NCI-H748 (cell line): ENCODE data around the gene CLIC2.

Experiments used
- DNase-seq: peaks from one replicate; lab custom pipeline; 2025; ENCODE audit not compliant: unreplicated experiment; lab: John Stamatoyannopoulos, UW

The CLIC2 gene

DNA sequence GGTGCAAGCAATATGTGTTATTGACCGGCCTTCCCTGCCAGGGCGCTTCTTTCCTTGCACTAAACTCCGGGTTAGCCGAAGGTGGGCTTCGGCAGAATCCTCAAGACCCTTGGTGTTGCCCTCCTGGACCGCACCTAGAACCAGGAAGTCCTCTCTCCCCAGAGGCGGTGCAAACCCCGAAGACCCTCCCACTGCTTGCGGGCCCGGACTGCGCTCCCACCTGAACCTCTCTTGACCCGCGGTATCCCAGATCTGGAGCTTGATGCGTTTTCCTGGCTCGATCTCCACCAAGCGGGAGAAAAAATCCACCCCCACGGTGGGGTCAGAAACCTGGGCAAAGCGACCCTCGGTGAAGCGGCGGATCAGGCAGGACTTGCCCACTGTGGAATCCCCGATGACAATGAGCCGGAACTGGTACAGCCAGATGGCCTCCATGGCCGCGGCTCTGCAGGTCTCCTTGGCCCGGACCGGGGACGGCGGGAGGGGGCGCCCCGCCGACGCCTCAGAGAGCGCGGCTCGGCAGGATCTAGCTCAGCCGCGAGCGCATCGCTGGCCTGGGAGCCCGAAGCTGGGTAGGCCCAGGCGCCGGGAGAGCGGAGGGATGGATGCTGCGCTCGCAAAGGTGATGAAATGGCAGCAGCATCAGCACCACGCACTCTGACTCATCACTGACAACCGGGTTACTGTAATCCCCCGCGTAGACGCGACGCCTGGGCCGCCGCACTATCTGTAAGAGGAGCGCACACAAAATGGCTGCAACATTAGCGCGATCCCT, 70.4 kb downstream of the CLIC2 start, which contains the start of gene RAB39B:
Gene RAB39B (minus strand): TSS at position 638 of the 775 bp plus-strand sequence. CDS start 203 bp downstream, at position 435.
- DNase-seq: peak; percentile 89

DNA sequence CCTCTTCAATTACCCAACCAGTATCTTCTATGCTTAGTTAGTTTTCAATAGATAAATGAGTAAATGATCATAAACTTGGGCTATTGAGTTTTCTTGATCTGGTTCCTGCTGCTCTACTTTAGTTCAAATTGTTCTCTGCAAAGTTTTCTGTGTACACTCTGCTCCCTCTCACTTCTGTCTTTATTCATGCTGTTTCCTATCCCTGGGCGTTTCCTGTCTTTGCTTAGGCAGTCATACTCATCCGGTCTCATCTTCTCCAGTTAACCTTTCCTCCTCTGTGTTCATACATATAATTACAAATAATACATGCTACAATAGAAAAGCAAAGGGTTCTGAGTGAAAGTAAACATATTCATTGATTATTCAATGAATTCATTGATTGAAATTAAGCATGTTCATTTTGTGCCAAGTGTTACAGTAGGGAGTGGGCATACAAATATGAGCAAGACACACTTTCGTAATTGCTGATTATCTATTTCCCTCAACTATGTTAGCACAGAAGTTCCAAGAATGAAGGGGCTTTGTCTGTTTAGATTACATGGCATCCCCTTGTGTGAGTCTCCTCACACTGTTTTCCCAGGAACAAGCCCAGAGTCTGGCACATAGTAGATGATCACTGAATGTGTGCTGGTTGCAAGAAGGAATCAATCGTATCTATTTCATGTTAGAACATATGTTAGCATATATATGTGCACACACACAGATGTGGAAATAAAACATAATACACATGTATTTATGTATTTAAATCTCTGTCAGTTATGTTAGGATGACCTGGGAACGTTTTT, 71.3 kb downstream of the CLIC2 start:
- peak; percentile 38 for DNase-seq

DNA sequence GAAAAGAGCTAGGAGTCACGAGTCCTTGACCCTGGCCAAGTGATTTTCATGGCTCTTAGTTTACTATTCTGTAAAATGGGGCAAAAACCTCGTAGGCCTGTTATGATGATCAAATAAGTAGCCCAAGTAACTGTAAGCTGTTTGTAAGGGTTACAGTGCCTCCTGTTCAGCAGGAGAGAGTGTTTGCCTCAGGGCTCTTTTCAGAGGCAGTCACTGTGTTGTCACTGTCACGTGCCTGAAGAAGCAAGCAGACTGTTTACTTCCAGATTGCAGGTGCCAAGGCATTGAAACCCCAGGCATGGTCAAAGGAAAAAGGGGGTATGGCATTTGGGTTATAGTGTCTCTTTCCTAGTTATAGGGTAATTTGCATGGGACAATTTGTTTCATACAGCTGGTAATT, 74.7 kb downstream of the CLIC2 start:
- DNase-seq: no peak

DNA sequence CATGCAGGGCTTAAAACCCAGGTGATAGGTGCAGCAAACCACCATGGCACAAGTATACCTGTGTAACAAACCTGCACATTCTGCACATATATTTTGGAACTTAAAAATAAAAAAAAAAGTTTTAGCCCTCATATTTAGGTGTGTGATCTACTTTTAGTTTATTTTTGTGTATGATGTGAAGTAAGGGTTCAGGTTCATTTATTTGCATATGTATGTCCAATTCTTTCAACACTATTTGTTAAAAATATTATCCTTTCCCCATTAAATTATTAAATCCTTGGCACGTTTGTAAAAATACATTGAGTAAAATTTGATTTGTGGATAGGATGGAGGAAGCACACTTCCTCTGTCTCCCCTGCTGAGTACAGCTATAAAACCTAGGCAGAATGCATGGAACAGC, 83.0 kb downstream of the CLIC2 start:
- no peak for DNase-seq

DNA sequence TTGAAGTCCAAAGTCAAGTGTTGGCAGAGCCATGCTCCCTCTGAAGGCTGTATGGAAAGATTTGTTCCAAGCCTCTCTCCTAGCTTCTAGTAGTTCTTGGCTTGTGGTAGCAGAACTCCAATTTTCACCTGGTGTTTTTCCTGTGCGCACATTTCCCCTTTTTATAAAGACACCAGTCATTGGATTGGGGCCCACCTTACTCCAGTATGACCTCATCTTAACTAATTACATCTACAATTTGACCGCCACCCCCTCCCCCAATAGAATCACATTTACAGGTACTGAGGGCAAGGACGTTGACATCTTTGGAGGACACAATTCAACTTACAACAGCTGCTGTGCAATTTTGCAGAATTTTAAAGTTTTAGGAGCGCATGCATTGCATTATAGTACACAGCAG, 86.9 kb downstream of the CLIC2 start:
- DNase-seq: no peak

DNA sequence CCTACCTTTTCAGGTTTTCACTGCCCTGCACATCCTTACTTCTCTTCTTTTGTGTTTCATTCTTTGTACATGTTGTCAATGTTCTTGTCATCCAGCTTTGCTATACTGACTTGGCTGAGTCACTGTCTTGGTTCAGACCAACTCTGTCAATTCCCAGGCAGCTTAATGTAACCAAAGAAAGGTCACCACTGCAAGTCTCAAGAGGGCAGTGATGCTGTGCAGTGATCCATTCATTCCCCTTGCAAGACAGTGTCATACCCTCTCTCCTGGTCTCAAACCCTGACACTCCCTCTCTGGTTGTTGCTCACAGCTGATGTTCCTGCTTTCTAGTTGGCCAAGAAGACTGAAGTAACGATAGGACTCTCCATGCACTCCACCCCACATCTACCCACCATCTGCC, 87.7 kb downstream of the CLIC2 start:
- no peak for DNase-seq

DNA sequence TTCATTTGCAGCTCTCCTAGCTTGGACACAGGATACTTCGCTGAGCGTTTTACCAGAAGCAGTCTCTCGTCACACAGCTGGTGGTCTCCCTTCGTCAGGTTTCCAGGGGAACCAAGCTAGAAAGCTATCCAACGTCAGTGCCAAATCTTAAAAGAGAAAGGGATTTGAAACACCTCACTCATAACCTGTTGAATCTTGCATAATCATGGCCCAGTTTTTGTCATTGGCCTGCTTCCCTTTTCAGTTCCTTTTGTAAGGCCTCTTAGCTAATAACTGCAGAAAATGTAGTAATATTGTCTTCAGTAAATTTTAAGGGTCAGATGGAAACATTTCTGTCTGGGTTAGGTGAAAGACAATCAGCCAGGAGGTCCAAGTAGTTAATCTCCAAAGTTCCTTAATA, 92.1 kb downstream of the CLIC2 start:
- no peak for DNase-seq

DNA sequence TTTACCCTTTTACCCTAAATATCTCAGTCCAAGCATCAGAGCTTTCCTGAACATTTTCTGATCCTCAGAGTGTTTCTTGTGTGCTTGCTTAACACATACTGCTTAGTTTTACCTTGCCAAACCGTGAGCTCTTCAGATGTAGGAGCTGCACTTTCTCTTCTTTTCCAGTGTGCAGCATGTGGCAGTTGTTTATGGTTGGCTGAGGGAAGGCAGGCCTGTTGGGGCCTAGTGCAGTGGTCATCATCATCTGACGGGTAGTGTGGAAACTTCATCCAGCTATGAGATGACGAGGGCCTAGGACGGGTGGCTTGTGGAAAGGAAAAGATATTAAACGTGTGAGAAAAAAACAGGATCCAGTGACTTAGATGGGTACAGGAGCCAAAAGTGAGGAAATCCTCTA, 96.7 kb downstream of the CLIC2 start:
- no peak for DNase-seq

DNA sequence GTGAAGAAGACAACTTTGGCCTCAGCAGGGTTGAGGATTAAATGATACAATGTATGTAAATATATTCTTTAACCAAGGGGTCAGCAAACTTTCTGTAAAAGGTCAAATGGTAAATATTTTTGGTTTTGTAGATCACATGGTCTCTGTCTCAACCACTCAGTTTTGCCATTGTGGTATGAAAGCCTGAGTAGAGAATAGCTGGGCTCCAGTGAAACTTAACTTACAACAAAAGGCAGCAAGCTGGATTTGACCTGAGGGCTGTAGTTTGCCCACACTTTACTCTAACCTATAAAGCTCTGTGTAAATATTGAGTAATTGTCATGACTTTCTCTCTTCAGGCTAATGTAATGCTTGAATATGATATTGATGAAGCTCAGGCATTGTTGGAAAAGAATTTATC, 98.5 kb downstream of the CLIC2 start:
- DNase-seq: no peak

DNA sequence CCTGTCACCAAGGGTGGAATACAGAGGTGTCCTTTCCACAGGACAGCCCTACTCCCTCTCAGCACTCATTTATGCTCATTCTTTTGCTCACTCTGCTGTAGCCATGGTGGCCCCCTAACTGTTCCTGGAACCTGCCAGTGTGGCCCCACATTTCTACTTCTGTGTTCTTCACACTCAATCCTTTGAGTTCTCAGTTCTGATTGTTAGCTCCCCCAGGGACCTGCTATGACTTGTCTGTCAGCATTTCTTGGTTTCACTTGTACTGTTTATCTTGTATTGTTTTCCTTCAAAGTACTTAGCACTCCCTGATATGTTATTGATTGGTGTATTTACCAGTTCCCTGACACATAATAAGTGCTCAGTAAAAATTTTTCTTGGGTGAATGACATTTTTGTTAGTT, 103.3 kb downstream of the CLIC2 start:
- no peak for DNase-seq
